ENCODE data around the gene PDE6G.

PDE6G gene

GRCh38 chr17:81660441-81660840 is 4.1 kb upstream of the PDE6G start:
- H3K36me3 Mint-ChIP-seq = peaks cover 8% of the 10 kb centered on the region
- CTCF ChIA-PET = interaction anchor here (1.4 kb wide), 1 partner anchor 60 kb away, joined by 4 read pairs; no protein-coding TSS in a partner anchor
- DNase-seq = no peak
- peaks cover 42% of the 10 kb centered on the region for H3K4me1 Mint-ChIP-seq
- H3K9me3 Mint-ChIP-seq = no peaks in the 10 kb centered on the region
- no peak overlapping the region for H3K27ac Mint-ChIP-seq
- no peaks in the 10 kb centered on the region for H3K27me3 Mint-ChIP-seq
- no peak overlapping the region for H3K4me3 Mint-ChIP-seq

DNA sequence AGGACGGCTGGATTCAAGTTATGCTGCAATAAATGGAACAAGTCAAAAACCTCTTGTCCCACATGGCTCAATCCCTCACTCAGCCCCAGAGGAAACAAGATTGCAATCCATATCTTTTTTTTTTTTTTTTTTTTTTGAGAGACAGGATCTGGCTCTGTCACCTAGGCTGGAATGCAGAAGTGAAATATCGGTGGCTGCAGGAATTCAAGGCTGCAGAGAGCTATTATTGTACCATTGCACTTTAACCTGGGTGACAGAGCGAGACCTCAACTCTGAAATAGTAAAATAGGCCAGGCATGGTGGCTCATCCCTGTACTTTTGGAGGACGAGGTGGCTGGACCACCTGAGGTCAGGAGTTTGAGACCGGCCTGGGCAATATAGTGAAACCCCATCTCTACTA is 2.7 kb upstream of the PDE6G start:
- peaks cover 37% of the 10 kb centered on the region for H3K4me1 Mint-ChIP-seq
- no peaks in the 10 kb centered on the region for H3K27me3 Mint-ChIP-seq
- no peaks in the 10 kb centered on the region for H3K9me3 Mint-ChIP-seq
- no peak for DNase-seq
- CTCF ChIA-PET = no interaction called here
- no peak overlapping the region for H3K27ac Mint-ChIP-seq
- no peak overlapping the region for H3K4me3 Mint-ChIP-seq
- H3K36me3 Mint-ChIP-seq = no peaks in the 10 kb centered on the region

- H3K9me3 Mint-ChIP-seq = no peaks in the 10 kb centered on the region
- H3K27me3 Mint-ChIP-seq = peaks cover 7% of the 10 kb centered on the region
- no peak overlapping the region for H3K4me3 Mint-ChIP-seq
- peaks cover 2% of the 10 kb centered on the region for H3K36me3 Mint-ChIP-seq
- CTCF ChIA-PET = no interaction called here
- H3K27ac Mint-ChIP-seq = peak overlapping the region; percentile 67
- peaks cover 35% of the 10 kb centered on the region for H3K4me1 Mint-ChIP-seq
- DNase-seq = no peak
Observed at GRCh38 chr17:81656835-81657234, 493 bp upstream of the PDE6G start.

GRCh38 chr17:81655378-81656117 is 794 bp downstream of the PDE6G start:
- CTCF ChIA-PET = interaction anchor here (1.1 kb wide), 1 partner anchor 10 kb away, joined by 3 read pairs; no protein-coding TSS in a partner anchor
- H3K27me3 Mint-ChIP-seq = peaks cover 17% of the 10 kb centered on the region
- no peak overlapping the region for H3K27ac Mint-ChIP-seq

GRCh38 chr17:81652906-81653771 is 3.2 kb downstream of the PDE6G start:
- Mint-ChIP-seq H3K27me3 (peaks cover 39% of the 10 kb centered on the region), H3K4me1 (peaks cover 34% of the 10 kb centered on the region), H3K9me3 (peaks cover 6% of the 10 kb centered on the region), H3K27ac (peak overlapping the region; percentile 88), H3K4me3 (peak overlapping the region; percentile 85), H3K36me3 (peaks cover 4% of the 10 kb centered on the region)
- DNase-seq = peak; percentile 61
- CTCF ChIA-PET = no interaction called here

More at GRCh38 chr17:81655378-81656117, 794 bp downstream of the PDE6G start:
- Mint-ChIP-seq H3K9me3 (no peaks in the 10 kb centered on the region), H3K4me1 (peaks cover 34% of the 10 kb centered on the region), H3K36me3 (peaks cover 2% of the 10 kb centered on the region), H3K4me3 (no peak overlapping the region)
- DNase-seq = no peak

DNA sequence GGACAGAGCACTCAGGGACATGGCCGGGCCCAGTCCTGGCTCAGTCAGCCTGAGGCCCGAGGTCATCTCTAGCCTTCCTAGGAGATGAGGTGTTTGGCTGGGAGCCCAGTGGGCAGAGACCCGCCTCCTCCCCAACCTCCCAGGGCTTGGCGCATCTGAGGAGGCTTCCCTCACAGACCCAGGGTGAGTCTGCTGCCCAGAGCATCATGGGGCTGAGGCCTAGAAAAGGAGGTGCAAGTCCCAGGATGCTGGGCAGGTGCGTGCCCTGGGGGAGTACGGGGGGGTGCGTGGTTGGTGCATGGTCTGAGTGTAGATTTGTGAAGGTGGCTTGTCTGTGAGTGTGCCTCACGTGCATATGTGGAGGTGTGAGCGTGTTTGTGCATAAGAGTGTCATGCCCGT is 4.7 kb downstream of the PDE6G start:
- Mint-ChIP-seq H3K27me3 (peaks cover 53% of the 10 kb centered on the region), H3K4me3 (peak overlapping the region; percentile 45), H3K9me3 (peaks cover 6% of the 10 kb centered on the region), H3K27ac (no peak overlapping the region), H3K36me3 (peaks cover 4% of the 10 kb centered on the region), H3K4me1 (peaks cover 26% of the 10 kb centered on the region)
- DNase-seq = no peak
- CTCF ChIA-PET = no interaction called here

DNA sequence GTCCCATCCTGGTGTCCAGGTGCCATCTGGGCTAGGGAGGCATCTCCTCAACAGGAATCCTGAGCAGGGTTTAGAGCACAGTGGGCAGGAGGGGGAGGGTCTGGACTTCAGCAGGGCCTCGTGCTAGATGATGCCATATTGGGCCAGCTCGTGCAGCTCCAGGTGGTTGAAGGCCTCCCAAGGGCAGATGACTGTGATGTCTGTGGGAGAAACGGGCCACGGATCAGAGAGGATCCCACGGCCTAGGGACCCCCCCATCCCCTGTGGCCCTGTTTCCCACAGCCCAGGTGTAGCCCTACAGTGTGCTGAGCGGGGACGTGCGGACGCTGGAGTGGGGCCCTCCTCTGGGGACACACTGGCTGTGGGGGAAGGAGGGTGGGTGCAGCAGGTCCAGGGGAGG is 5.4 kb downstream of the PDE6G start:
- Mint-ChIP-seq H3K27ac (no peak overlapping the region), H3K4me3 (no peak overlapping the region), H3K9me3 (peaks cover 6% of the 10 kb centered on the region), H3K4me1 (peaks cover 23% of the 10 kb centered on the region), H3K36me3 (peaks cover 4% of the 10 kb centered on the region), H3K27me3 (peaks cover 60% of the 10 kb centered on the region)
- DNase-seq = no peak
- CTCF ChIA-PET = interaction anchor here (0.5 kb wide), 1 partner anchor 90 kb away, joined by 3 read pairs; no protein-coding TSS in a partner anchor

DNA sequence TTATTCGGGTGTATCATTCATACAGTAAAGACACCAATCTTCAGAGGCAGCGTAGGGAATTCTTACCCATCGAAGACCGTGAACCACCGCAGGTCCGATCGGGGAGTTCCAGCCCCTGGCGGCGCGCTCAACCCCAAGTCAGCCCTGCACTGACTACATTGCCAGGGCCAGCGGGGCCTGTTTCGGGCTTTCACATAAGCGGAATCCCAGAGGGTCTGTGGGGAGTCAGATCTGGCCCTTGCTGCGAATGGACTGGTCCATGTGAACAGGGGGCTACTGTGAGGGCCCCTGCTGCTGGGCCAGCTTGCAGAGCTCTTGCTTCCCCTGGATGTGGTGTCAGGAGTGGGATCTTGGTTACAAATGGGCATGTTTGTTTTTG is 7.6 kb downstream of the PDE6G start:
- Mint-ChIP-seq H3K27me3 (peaks cover 62% of the 10 kb centered on the region), H3K27ac (no peak overlapping the region), H3K36me3 (peaks cover 4% of the 10 kb centered on the region), H3K4me1 (peaks cover 12% of the 10 kb centered on the region), H3K9me3 (peaks cover 6% of the 10 kb centered on the region), H3K4me3 (no peak overlapping the region)
- CTCF ChIA-PET = interaction anchor here (0.7 kb wide), 1 partner anchor 1393 kb away, joined by 3 read pairs; no protein-coding TSS in a partner anchor
- DNase-seq = no peak

DNA sequence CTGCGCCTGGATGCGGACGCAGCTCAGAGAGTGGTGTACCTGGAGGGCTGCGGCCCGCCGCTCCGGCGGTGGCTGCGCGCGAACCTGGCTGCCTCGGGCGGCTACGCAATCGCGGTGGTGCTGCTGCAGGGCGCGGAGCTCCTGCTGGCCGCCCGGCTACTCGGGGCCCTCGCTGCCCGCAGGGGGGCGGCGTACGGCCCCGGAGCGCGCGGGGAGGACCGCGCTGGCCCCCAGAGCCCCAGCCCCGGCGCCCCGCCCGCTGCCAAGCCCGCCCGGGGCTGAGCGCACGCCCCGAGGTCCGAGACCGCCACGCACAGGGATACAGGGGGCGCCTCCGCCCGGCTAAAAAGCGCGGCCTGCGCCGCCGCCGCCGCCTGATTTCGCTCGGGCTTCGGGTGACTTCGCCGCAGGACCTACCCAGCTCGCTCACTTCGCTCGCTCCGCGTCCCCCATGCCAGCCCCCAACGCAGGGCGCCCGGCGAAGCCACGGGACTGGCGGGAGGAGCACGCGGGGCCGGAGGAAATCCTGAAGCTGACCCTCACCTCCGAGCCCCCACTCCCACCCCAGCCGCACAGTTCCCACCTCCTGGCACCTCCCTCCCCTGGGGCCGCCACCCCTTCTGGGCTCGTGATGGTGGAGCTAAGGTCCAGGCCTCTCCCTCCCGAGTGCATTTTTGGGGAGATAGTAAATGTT is 8.2 kb downstream of the PDE6G start:
- peaks cover 58% of the 10 kb centered on the region for H3K27me3 Mint-ChIP-seq
- H3K9me3 Mint-ChIP-seq = peaks cover 6% of the 10 kb centered on the region
- CTCF ChIA-PET = no interaction called here
- H3K27ac Mint-ChIP-seq = no peak overlapping the region
- H3K4me3 Mint-ChIP-seq = no peak overlapping the region
- H3K36me3 Mint-ChIP-seq = peaks cover 2% of the 10 kb centered on the region
- no peak for DNase-seq
- H3K4me1 Mint-ChIP-seq = peaks cover 7% of the 10 kb centered on the region

GRCh38 chr17:81647640-81648012 is 8.7 kb downstream of the PDE6G start:
- CTCF ChIA-PET = no interaction called here
- peaks cover 58% of the 10 kb centered on the region for H3K27me3 Mint-ChIP-seq
- H3K4me3 Mint-ChIP-seq = no peak overlapping the region
- H3K36me3 Mint-ChIP-seq = peaks cover 2% of the 10 kb centered on the region
- peaks cover 5% of the 10 kb centered on the region for H3K4me1 Mint-ChIP-seq
- DNase-seq = no peak
- H3K27ac Mint-ChIP-seq = no peak overlapping the region
- H3K9me3 Mint-ChIP-seq = peaks cover 6% of the 10 kb centered on the region

DNA sequence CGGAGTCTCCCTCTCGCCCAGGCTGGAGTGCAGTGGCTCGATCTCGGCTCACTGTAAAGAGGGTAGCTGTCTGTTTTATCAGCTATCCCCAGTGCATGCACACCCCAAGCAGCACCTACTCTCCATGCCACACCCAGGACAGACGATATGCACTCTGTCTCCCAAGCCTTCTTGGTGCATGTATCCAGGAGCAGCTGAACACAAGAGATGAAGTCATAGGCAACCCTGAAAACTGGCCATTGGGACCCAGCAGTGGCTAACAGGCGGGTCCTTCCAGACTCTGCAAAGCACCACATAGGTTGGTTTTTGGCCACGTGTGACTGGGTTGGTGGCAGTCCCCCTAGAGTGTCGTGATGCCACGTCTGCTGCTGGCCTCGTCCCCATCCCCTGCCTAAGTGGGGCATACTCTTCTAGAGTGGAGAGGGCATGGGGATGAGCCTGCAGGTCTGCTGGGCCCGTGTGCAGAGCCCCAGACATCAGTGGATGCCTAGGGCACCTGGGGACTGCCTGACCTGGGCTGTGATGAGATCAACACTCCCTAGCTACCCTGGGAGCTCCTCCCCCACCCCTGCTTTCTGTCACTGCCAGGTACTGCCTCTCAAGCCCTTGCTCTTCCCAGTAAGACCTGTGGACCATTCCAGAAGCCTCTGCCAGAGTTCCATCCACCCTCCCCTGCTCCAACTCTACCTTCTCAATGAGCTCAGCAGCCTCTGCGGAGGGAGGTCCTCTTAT is 9.3 kb downstream of the PDE6G start:
- DNase-seq = no peak
- Mint-ChIP-seq H3K9me3 (peaks cover 6% of the 10 kb centered on the region), H3K4me1 (peaks cover 5% of the 10 kb centered on the region), H3K36me3 (peaks cover 2% of the 10 kb centered on the region), H3K27me3 (peaks cover 58% of the 10 kb centered on the region), H3K27ac (no peak overlapping the region), H3K4me3 (no peak overlapping the region)
- CTCF ChIA-PET = interaction anchor here (0.6 kb wide), 1 partner anchor 18 kb away, joined by 3 read pairs; no protein-coding TSS in a partner anchor

DNA sequence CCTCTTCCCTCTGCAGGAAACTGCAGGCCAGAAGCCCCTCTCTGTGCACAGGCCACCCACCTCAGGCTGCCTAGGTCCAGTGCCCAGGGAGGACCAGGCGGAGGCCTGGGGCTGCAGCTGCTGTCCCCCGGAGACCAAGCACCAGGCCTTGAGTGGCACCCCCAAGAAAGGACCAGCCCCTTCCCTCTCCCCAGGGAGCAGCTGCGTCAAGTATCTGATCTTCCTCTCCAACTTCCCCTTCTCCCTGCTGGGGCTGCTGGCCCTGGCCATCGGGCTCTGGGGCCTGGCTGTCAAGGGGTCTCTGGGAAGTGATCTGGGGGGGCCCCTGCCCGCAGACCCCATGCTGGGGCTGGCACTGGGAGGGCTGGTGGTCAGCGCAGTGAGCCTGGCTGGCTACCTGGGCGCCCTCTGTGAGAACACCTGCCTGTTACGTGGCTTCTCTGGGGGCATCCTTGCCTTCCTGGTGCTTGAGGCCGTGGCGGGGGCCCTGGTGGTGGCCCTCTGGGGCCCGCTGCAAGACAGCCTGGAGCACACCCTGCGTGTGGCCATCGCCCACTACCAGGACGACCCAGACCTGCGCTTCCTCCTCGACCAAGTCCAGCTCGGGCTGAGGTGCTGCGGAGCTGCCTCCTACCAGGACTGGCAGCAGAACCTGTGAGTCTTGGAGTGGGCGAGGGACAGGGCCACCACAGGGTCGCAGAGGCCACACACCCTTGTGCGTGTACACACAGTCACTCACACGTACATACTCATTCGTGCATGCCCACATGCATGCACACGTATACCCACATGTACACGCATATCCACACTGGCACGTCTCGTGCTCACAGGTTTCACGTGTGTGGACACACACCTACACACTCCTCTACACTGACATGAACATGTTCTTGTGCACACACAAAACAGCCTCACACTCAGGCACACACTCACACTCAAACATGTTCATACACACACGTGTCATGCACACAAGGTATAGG is 11.1 kb downstream of the PDE6G start:
- CTCF ChIA-PET = no interaction called here

GRCh38 chr17:81644496-81644895 is 11.8 kb downstream of the PDE6G start:
- CTCF ChIA-PET = no interaction called here
- Mint-ChIP-seq H3K4me3 (no peak overlapping the region), H3K27me3 (peaks cover 37% of the 10 kb centered on the region)

More for the DNA sequence above, 11.1 kb downstream of the PDE6G start:
- Mint-ChIP-seq H3K36me3 (peaks cover 2% of the 10 kb centered on the region), H3K27me3 (peaks cover 43% of the 10 kb centered on the region), H3K4me1 (no peaks in the 10 kb centered on the region), H3K9me3 (peaks cover 6% of the 10 kb centered on the region), H3K4me3 (no peak overlapping the region), H3K27ac (no peak overlapping the region)
- DNase-seq = no peak

More at GRCh38 chr17:81644496-81644895, 11.8 kb downstream of the PDE6G start:
- H3K27ac Mint-ChIP-seq = no peak overlapping the region
- H3K4me1 Mint-ChIP-seq = no peaks in the 10 kb centered on the region
- DNase-seq = no peak
- H3K36me3 Mint-ChIP-seq = no peaks in the 10 kb centered on the region
- H3K9me3 Mint-ChIP-seq = peaks cover 6% of the 10 kb centered on the region
